Activated naive CD8-positive, alpha-beta T cell treated with anti-CD3 and anti-CD28 coated beads, Interleukin-2, amount 10 ng/mL, durations not matched to agents 7 days and 5 days (primary cell): ENCODE results near the gene PATJ. TPM values are rescaled to one million over a fixed set of nuclear protein-coding genes. Genes with fewer than 3 reads are reported as not detected.
"Not testable (repeated sequence)": the region's sequence is repeated elsewhere in the genome, so short reads cannot be mapped to it uniquely, and the experiment has no call there.

Source experiments
- ATAC-seq: fragments of 150-1000 bp; cut with Tn5 transposase; one replicate; pipeline ENCODE4 v1.10.0; 2021; ENCODE audit warnings: low read depth, moderate library complexity
- POLR2A ChIA-PET: fragments of 350-600 bp; sonication (Branson Sonifier 250); formaldehyde crosslinking; loops from one replicate; lab custom pipeline; 2021; ENCODE audit warnings: antibody characterized with exemption; lab: Charles Lee
- DNase-seq: peaks from one replicate; pipeline ENCODE4 v3.0.0; 2021
- H3K27ac Mint-ChIP-seq: one replicate; pipeline ENCODE4 v1.8.0; 2022; ENCODE audit warnings: mild to moderate bottlenecking, mixed read lengths
- H3K27me3 Mint-ChIP-seq: one replicate; pipeline ENCODE4 v1.8.0; 2022; ENCODE audit warnings: mild to moderate bottlenecking, moderate library complexity, mixed read lengths
- H3K36me3 Mint-ChIP-seq: one replicate; pipeline ENCODE4 v1.8.0; 2021; ENCODE audit warnings: mild to moderate bottlenecking, mixed read lengths
- H3K4me1 Mint-ChIP-seq: one replicate; pipeline ENCODE4 v1.8.0; 2021; ENCODE audit warnings: mixed read lengths
- H3K4me3 Mint-ChIP-seq: one replicate; pipeline ENCODE4 v1.8.0; 2022; ENCODE audit warnings: mild to moderate bottlenecking, moderate library complexity, mixed read lengths
- H3K9me3 Mint-ChIP-seq: one replicate; pipeline ENCODE4 v1.8.0; 2021; ENCODE audit warnings: mixed read lengths
- total RNA-seq, 2 experiments: library from RNA; stranded (reverse); gene quantifications; one replicate each; pipeline ENCODE4 v1.2.3, GENCODE V29; 2021

The PATJ gene
- total RNA-seq, 2 experiments from 2014 or later = 24.5 to 27.2 TPM

GRCh38 chr1:61890435-61890834 is 148.2 kb downstream of the PATJ start:
- H3K4me3 Mint-ChIP-seq, ATAC-seq, POLR2A ChIA-PET, H3K27ac Mint-ChIP-seq, H3K27me3 Mint-ChIP-seq, DNase-seq, H3K9me3 Mint-ChIP-seq, H3K4me1 Mint-ChIP-seq: not testable (repeated sequence)
- peaks cover 20% of the 10 kb centered on the region for H3K36me3 Mint-ChIP-seq

- ATAC-seq = no peak
- Mint-ChIP-seq H3K36me3 (peaks cover 17% of the 10 kb centered on the region), H3K27me3 (no peaks in the 10 kb centered on the region), H3K9me3 (peaks cover 6% of the 10 kb centered on the region), H3K4me3 (no peak overlapping the region), H3K4me1 (no peaks in the 10 kb centered on the region), H3K27ac (no peak overlapping the region)
- POLR2A ChIA-PET = no interaction called here
- DNase-seq = no peak
Measured at GRCh38 chr1:61892977-61893376, 150.7 kb downstream of the PATJ start.

- H3K27ac Mint-ChIP-seq, H3K9me3 Mint-ChIP-seq, H3K4me1 Mint-ChIP-seq, H3K27me3 Mint-ChIP-seq, ATAC-seq, POLR2A ChIA-PET, DNase-seq, H3K4me3 Mint-ChIP-seq: not testable (repeated sequence)
- peaks cover 17% of the 10 kb centered on the region for H3K36me3 Mint-ChIP-seq
Measured at GRCh38 chr1:61894296-61894695, 152.0 kb downstream of the PATJ start.

- no peaks in the 10 kb centered on the region for H3K4me1 Mint-ChIP-seq
- no peak for ATAC-seq
- H3K36me3 Mint-ChIP-seq = peaks cover 17% of the 10 kb centered on the region
- DNase-seq = no peak
- peaks cover 6% of the 10 kb centered on the region for H3K9me3 Mint-ChIP-seq
- H3K27me3 Mint-ChIP-seq = no peaks in the 10 kb centered on the region
- H3K4me3 Mint-ChIP-seq = no peak overlapping the region
- POLR2A ChIA-PET = no interaction called here
- no peak overlapping the region for H3K27ac Mint-ChIP-seq
Measured at GRCh38 chr1:61895175-61895574, 152.9 kb downstream of the PATJ start.

- H3K4me1 Mint-ChIP-seq = no peaks in the 10 kb centered on the region
- DNase-seq (no peak), ATAC-seq (no peak)
- no peaks in the 10 kb centered on the region for H3K27me3 Mint-ChIP-seq
- no peak overlapping the region for H3K27ac Mint-ChIP-seq
- H3K36me3 Mint-ChIP-seq = peaks cover 11% of the 10 kb centered on the region
- H3K4me3 Mint-ChIP-seq = no peak overlapping the region
- POLR2A ChIA-PET = no interaction called here
- H3K9me3 Mint-ChIP-seq = peaks cover 6% of the 10 kb centered on the region
Measured at GRCh38 chr1:61898658-61899057, 156.4 kb downstream of the PATJ start.

GRCh38 chr1:61904354-61904753 is 162.1 kb downstream of the PATJ start:
- Mint-ChIP-seq H3K4me1 (no peaks in the 10 kb centered on the region), H3K9me3 (no peaks in the 10 kb centered on the region), H3K27ac (no peak overlapping the region), H3K27me3 (no peaks in the 10 kb centered on the region), H3K4me3 (no peak overlapping the region), H3K36me3 (peaks cover 4% of the 10 kb centered on the region)
- DNase-seq (no peak), ATAC-seq (no peak)
- POLR2A ChIA-PET = no interaction called here

- Mint-ChIP-seq H3K27ac (no peak overlapping the region), H3K27me3 (no peaks in the 10 kb centered on the region), H3K9me3 (no peaks in the 10 kb centered on the region), H3K36me3 (peaks cover 5% of the 10 kb centered on the region), H3K4me1 (no peaks in the 10 kb centered on the region), H3K4me3 (no peak overlapping the region)
- POLR2A ChIA-PET = no interaction called here
- no peak for ATAC-seq
- DNase-seq = no peak
Measured at GRCh38 chr1:61907102-61907501, 164.8 kb downstream of the PATJ start.

- no peak for DNase-seq
- Mint-ChIP-seq H3K36me3 (peaks cover 5% of the 10 kb centered on the region), H3K4me3 (no peak overlapping the region), H3K27ac (no peak overlapping the region), H3K27me3 (no peaks in the 10 kb centered on the region), H3K9me3 (no peaks in the 10 kb centered on the region), H3K4me1 (no peaks in the 10 kb centered on the region)
- no peak for ATAC-seq
- POLR2A ChIA-PET = no interaction called here
Measured at GRCh38 chr1:61910035-61910434, 167.8 kb downstream of the PATJ start.

- Mint-ChIP-seq H3K27ac (no peak overlapping the region), H3K27me3 (no peaks in the 10 kb centered on the region), H3K9me3 (no peaks in the 10 kb centered on the region), H3K4me1 (no peaks in the 10 kb centered on the region), H3K36me3 (peaks cover 7% of the 10 kb centered on the region), H3K4me3 (no peak overlapping the region)
- ATAC-seq (no peak), DNase-seq (no peak)
- POLR2A ChIA-PET = no interaction called here
Measured at GRCh38 chr1:61914823-61915482, 172.7 kb downstream of the PATJ start.

GRCh38 chr1:61921435-61921834 is 179.2 kb downstream of the PATJ start:
- peaks cover 2% of the 10 kb centered on the region for H3K9me3 Mint-ChIP-seq
- ATAC-seq = no peak

GRCh38 chr1:61922950-61923480 is 180.7 kb downstream of the PATJ start:
- DNase-seq = no peak
- H3K36me3 Mint-ChIP-seq = peaks cover 6% of the 10 kb centered on the region
- no peaks in the 10 kb centered on the region for H3K4me1 Mint-ChIP-seq
- H3K9me3 Mint-ChIP-seq = peaks cover 2% of the 10 kb centered on the region
- ATAC-seq = no peak
- H3K27ac Mint-ChIP-seq = no peak overlapping the region
- H3K27me3 Mint-ChIP-seq = no peaks in the 10 kb centered on the region
- H3K4me3 Mint-ChIP-seq = no peak overlapping the region
- POLR2A ChIA-PET = no interaction called here

More at GRCh38 chr1:61921435-61921834, 179.2 kb downstream of the PATJ start:
- POLR2A ChIA-PET = no interaction called here
- H3K27me3 Mint-ChIP-seq = no peaks in the 10 kb centered on the region
- no peak overlapping the region for H3K27ac Mint-ChIP-seq
- peaks cover 9% of the 10 kb centered on the region for H3K36me3 Mint-ChIP-seq
- H3K4me3 Mint-ChIP-seq = no peak overlapping the region
- H3K4me1 Mint-ChIP-seq = no peaks in the 10 kb centered on the region
- no peak for DNase-seq

- no peak overlapping the region for H3K4me3 Mint-ChIP-seq
- H3K36me3 Mint-ChIP-seq = peaks cover 2% of the 10 kb centered on the region
- H3K27me3 Mint-ChIP-seq = no peaks in the 10 kb centered on the region
- DNase-seq (no peak), ATAC-seq (no peak)
- no peaks in the 10 kb centered on the region for H3K9me3 Mint-ChIP-seq
- POLR2A ChIA-PET = no interaction called here
- H3K27ac Mint-ChIP-seq = no peak overlapping the region
- H3K4me1 Mint-ChIP-seq = no peaks in the 10 kb centered on the region
Measured at GRCh38 chr1:61925591-61926298, 183.5 kb downstream of the PATJ start.

- H3K9me3 Mint-ChIP-seq = no peaks in the 10 kb centered on the region
- H3K27ac Mint-ChIP-seq = no peak overlapping the region
- POLR2A ChIA-PET = no interaction called here
- ATAC-seq (no peak), DNase-seq (no peak)
- H3K4me1 Mint-ChIP-seq = peaks cover 2% of the 10 kb centered on the region
- H3K36me3 Mint-ChIP-seq = no peaks in the 10 kb centered on the region
- H3K27me3 Mint-ChIP-seq = no peaks in the 10 kb centered on the region
- no peak overlapping the region for H3K4me3 Mint-ChIP-seq
Measured at GRCh38 chr1:61926597-61926996, 184.3 kb downstream of the PATJ start.

- Mint-ChIP-seq H3K4me1 (peaks cover 2% of the 10 kb centered on the region), H3K4me3 (no peak overlapping the region)
- ATAC-seq = no peak
Measured at GRCh38 chr1:61930116-61930645, 187.9 kb downstream of the PATJ start.

More at GRCh38 chr1:61930116-61930645, 187.9 kb downstream of the PATJ start:
- no peak for DNase-seq
- H3K27ac Mint-ChIP-seq = no peak overlapping the region
- H3K36me3 Mint-ChIP-seq = no peaks in the 10 kb centered on the region
- no peaks in the 10 kb centered on the region for H3K27me3 Mint-ChIP-seq
- H3K9me3 Mint-ChIP-seq = no peaks in the 10 kb centered on the region
- POLR2A ChIA-PET = no interaction called here
